ENCODE data around the gene STS. TPM values are rescaled to one million over a fixed set of nuclear protein-coding genes. Genes with fewer than 3 reads are reported as not detected.

The STS gene
- total and polyA plus RNA-seq, 2 of the 4 experiments (the other 2 are of a cell fraction): 2.6 to 3.4 TPM

DNA sequence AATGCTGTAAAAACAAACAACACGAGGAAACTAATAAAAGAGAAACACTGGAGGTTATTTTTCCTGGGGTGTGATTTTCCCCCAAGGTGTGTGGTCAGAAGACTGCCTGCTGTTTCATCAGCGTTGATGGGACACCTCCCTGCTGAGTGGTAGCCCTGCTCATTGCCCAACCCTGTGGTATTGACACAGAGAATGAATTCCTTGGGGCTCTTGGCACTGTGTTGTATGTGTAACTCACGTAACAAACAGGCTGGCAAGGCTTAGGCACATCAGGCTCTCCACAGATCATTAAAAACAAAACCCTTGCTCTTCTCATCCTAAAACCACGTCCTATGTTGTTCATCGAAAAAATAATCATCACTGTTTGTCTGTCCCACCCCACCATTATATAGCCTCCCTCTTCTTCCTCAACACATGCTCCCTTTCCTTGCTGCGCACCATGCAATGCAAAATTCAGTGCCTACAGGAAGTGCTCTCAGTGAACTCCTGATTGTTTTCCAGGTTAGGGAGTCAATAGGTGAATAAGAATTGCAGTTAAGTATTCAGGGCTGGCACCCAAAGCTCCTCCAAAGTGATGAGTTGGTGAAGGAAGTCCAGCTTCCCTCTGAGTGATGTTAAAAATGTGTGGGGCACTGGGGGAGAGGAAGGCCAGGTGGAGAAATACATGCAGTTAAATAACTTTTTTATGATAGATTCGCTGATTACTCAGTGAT is 11.8 kb downstream of the STS start:
- no peak for TF ChIP-seq ELK1 (IDR thresholded peaks at IDR 0.05; ENCODE audit: borderline replicate concordance, low read depth, low read length)
- TF ChIP-seq SMC3 (IDR thresholded peaks at IDR 0.05; ENCODE audit: low read depth, low read length): no peak
- TF ChIP-seq USF2 (IDR thresholded peaks at IDR 0.05; ENCODE audit: low read depth, low read length): no peak
- TF ChIP-seq MAZ (IDR thresholded peaks at IDR 0.05; ENCODE audit: borderline replicate concordance, low read depth, low read length): no peak
- no peak for TF ChIP-seq NFE2L2 (IDR thresholded peaks at IDR 0.05; ENCODE audit: low read depth, low read length)
- no peak for TF ChIP-seq CEBPB (IDR thresholded peaks at IDR 0.05; ENCODE audit: low read depth, low read length)
- no peak for TF ChIP-seq RAD21 (IDR thresholded peaks at IDR 0.05; ENCODE audit: low read length)
- TF ChIP-seq POLR2A (IDR thresholded peaks at IDR 0.05; ENCODE audit: low read depth, low read length): no peak
- no peak for TF ChIP-seq FOS (IDR thresholded peaks at IDR 0.05; ENCODE audit: low read depth, low read length)
- no peak for TF ChIP-seq BHLHE40 (IDR thresholded peaks at IDR 0.05; ENCODE audit: low read depth, low read length)
- H2AK5ac ChIP-seq (ENCODE audit: low read depth, low read length): no peak overlapping the region
- no peaks in the 10 kb centered on the region for H3K9me1 ChIP-seq (ENCODE audit: insufficient read depth, low read length)
- in situ Hi-C loops (cut with MboI; ENCODE audit: low sequenced_read_pairs): no loop called here
- H2BK20ac ChIP-seq (ENCODE audit: low read depth, low read length): no peak overlapping the region
- intact Hi-C loops (cut with micrococcal nuclease): no loop called here
- H3K4ac ChIP-seq (ENCODE audit: low read depth, low read length): no peak overlapping the region
- no peak overlapping the region for H3K9ac ChIP-seq (ENCODE audit: low read depth, low read length)
- H2AK9ac ChIP-seq (replicated peaks; ENCODE audit: low read depth, low read length, poor library complexity): no peak overlapping the region
- no peak overlapping the region for H3K4me3 ChIP-seq (ENCODE audit: insufficient read depth, low read depth, low read length)
- H2BK120ac ChIP-seq (ENCODE audit: low read depth, low read length): no peak overlapping the region
- H3K27ac ChIP-seq (ENCODE audit: insufficient read depth, low read length): no peak overlapping the region
- no peaks in the 10 kb centered on the region for H3K79me1 ChIP-seq (ENCODE audit: low read depth in 1 of 2, low read length in 2 of 2)
- ATAC-seq (ENCODE audit: low read depth) (no peak), DNase-seq (no peak)
- no peak overlapping the region for H4K91ac ChIP-seq (ENCODE audit: insufficient read depth, low read depth, low read length)
- peaks cover 6% of the 10 kb centered on the region; the same call in 1 of the 2 replicates for H3K27me3 ChIP-seq (ENCODE audit: control insufficient read depth, insufficient read depth, low read length)
- H3K9me3 ChIP-seq (ENCODE audit: control insufficient read depth, insufficient read depth, low read length): no peaks in the 10 kb centered on the region
- H4K5ac ChIP-seq (ENCODE audit: low read depth, low read length): no peak overlapping the region
- H3K56ac ChIP-seq (ENCODE audit: extremely low read depth, insufficient read depth, low read length): no peak overlapping the region
- H3K14ac ChIP-seq (replicated peaks; ENCODE audit: low read depth, low read length): no peak overlapping the region
- H3K23ac ChIP-seq (ENCODE audit: low read depth, low read length): no peak overlapping the region
- no TSS peak for BruUV-seq (replicated peaks)
- dilution Hi-C loops (cut with HindIII; ENCODE audit: low sequenced_read_pairs, unreplicated experiment): no loop called here
- CTCF ChIA-PET: no interaction called here
- no peak overlapping the region for H2BK15ac ChIP-seq (ENCODE audit: low read depth, low read length)
- H2BK5ac ChIP-seq (ENCODE audit: low read depth, low read length, poor library complexity, severe bottlenecking): no peak overlapping the region
- 71% methylated on average over 2 of the region's 7 CpGs; no CpG with 5 or more reads in 1 of the 2 experiments for WGBS, 2 experiments (ENCODE audit: extremely low coverage in 2 of 2, insufficient read length in 1 of 2)
- no peak overlapping the region for H2AFZ ChIP-seq (replicated peaks; ENCODE audit: low read length, poor library complexity)
- no peak overlapping the region for H3K18ac ChIP-seq (ENCODE audit: low read depth, low read length)
- H4K8ac ChIP-seq (ENCODE audit: low read depth in 2 of 2, low read length in 2 of 2): no peak overlapping the region
- no peak overlapping the region for H3K4me2 ChIP-seq (ENCODE audit: low read depth, low read length)
- no peaks in the 10 kb centered on the region for H3K36me3 ChIP-seq (ENCODE audit: control insufficient read depth, insufficient read depth, low read length)
- H4K20me1 ChIP-seq (ENCODE audit: insufficient read depth, low read length): no peaks in the 10 kb centered on the region
- H3K4me1 ChIP-seq (ENCODE audit: control insufficient read depth, insufficient read depth, low read length): no peaks in the 10 kb centered on the region
- POLR2A ChIA-PET (ENCODE audit: unreplicated experiment): no interaction called here

Measured in IMR-90 (cell line).